ENCODE measurements around the gene HCN4. TPM values are rescaled to one million over a fixed set of nuclear protein-coding genes. Genes with fewer than 3 reads are reported as not detected.
A peak's percentile ranks its signal among the peaks of the same experiment; 100 is the strongest.

HCN4 gene
- total RNA-seq, 1 experiment from 2014 or later, result 10.5 TPM

DNA sequence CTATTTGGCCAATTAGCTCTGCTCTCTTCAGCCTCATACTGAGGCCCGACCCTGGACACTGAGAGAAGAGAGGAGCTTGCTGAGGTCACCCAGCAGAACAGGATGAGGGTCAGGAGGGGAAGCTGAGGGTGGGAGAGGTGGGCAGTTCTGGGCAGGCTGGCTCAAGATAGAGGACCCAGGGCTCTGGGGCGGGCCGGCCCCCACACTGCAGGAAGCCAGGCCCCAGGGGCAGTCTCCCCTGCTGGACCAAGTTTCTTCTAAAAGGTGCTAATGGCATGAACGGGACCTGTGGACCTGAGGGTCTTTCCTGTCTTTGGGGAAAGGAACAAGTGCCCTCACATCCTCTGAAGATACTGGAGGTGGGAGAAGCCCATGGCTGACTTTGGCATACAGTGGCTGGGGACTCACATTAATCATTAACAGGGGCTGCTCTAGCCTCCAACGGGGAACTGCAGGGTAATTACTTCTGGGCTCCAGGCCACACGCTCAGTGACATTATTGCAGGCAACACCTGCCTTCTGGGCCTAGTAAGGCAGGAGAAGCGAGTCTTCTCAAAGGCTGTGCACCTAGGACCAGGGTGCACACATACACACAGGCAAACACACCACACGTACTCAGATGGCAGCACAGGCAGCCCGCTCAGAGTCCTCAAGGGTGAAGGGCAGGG is 10.6 kb downstream of the HCN4 start:
- Mint-ChIP-seq H3K27ac (no peak overlapping the region), H3K36me3 (no peaks in the 10 kb centered on the region), H3K4me3 (no peak overlapping the region), H3K27me3 (ENCODE audit: low read depth) (no peaks in the 10 kb centered on the region), H3K9me3 (no peaks in the 10 kb centered on the region), H3K4me1 (peaks cover 32% of the 10 kb centered on the region)
- DNase-seq (ENCODE audit: low spot score) (no peak), ATAC-seq (no peak)
- ChIA-PET CTCF (interaction anchor here (0.6 to 1.0 kb wide), 2 partner anchors 278 to 346 kb away, joined by 3 read pairs; no protein-coding TSS in a partner anchor), POLR2A (no interaction called here)
- TF ChIP-seq ZNF416 (CRISPR knock-in tag; IDR thresholded peaks at IDR 0.05), result no peak
- no peak for TF ChIP-seq ZNF232 (CRISPR knock-in tag; IDR thresholded peaks at IDR 0.05)
- TF ChIP-seq, protein P1, sequence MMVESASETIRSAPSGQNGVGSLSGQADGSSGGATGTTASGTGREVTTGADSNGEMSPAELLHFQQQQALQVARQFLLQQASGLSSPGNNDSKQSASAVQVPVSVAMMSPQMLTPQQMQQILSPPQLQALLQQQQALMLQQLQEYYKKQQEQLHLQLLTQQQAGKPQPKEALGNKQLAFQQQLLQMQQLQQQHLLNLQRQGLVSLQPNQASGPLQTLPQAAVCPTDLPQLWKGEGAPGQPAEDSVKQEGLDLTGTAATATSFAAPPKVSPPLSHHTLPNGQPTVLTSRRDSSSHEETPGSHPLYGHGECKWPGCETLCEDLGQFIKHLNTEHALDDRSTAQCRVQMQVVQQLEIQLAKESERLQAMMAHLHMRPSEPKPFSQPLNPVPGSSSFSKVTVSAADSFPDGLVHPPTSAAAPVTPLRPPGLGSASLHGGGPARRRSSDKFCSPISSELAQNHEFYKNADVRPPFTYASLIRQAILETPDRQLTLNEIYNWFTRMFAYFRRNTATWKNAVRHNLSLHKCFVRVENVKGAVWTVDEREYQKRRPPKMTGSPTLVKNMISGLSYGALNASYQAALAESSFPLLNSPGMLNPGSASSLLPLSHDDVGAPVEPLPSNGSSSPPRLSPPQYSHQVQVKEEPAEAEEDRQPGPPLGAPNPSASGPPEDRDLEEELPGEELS (CRISPR knock-in tag; IDR thresholded peaks at IDR 0.05), result no peak
- no peak for TF ChIP-seq TCF7 (CRISPR knock-in tag; IDR thresholded peaks at IDR 0.05; ENCODE audit: low read depth)
- no peak for TF ChIP-seq TEAD1 (CRISPR knock-in tag; IDR thresholded peaks at IDR 0.05)
- TF ChIP-seq FOXJ3 (CRISPR knock-in tag; IDR thresholded peaks at IDR 0.05; ENCODE audit: borderline replicate concordance), result no peak
- TF ChIP-seq, protein P2, sequence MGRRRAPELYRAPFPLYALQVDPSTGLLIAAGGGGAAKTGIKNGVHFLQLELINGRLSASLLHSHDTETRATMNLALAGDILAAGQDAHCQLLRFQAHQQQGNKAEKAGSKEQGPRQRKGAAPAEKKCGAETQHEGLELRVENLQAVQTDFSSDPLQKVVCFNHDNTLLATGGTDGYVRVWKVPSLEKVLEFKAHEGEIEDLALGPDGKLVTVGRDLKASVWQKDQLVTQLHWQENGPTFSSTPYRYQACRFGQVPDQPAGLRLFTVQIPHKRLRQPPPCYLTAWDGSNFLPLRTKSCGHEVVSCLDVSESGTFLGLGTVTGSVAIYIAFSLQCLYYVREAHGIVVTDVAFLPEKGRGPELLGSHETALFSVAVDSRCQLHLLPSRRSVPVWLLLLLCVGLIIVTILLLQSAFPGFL (CRISPR knock-in tag; IDR thresholded peaks at IDR 0.05; ENCODE audit: borderline replicate concordance), result no peak
- TF ChIP-seq ZNF671 (CRISPR knock-in tag; IDR thresholded peaks at IDR 0.05), result no peak
- TF ChIP-seq NR2C2 (CRISPR knock-in tag; IDR thresholded peaks at IDR 0.05), result no peak
- TF ChIP-seq KAT7 (CRISPR knock-in tag; IDR thresholded peaks at IDR 0.05; ENCODE audit: borderline replicate concordance), result no peak
- TF ChIP-seq TEAD4 (CRISPR knock-in tag; IDR thresholded peaks at IDR 0.05), result no peak
- TF ChIP-seq, protein P3, sequence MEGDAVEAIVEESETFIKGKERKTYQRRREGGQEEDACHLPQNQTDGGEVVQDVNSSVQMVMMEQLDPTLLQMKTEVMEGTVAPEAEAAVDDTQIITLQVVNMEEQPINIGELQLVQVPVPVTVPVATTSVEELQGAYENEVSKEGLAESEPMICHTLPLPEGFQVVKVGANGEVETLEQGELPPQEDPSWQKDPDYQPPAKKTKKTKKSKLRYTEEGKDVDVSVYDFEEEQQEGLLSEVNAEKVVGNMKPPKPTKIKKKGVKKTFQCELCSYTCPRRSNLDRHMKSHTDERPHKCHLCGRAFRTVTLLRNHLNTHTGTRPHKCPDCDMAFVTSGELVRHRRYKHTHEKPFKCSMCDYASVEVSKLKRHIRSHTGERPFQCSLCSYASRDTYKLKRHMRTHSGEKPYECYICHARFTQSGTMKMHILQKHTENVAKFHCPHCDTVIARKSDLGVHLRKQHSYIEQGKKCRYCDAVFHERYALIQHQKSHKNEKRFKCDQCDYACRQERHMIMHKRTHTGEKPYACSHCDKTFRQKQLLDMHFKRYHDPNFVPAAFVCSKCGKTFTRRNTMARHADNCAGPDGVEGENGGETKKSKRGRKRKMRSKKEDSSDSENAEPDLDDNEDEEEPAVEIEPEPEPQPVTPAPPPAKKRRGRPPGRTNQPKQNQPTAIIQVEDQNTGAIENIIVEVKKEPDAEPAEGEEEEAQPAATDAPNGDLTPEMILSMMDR (IDR thresholded peaks at IDR 0.05), result no peak

DNA sequence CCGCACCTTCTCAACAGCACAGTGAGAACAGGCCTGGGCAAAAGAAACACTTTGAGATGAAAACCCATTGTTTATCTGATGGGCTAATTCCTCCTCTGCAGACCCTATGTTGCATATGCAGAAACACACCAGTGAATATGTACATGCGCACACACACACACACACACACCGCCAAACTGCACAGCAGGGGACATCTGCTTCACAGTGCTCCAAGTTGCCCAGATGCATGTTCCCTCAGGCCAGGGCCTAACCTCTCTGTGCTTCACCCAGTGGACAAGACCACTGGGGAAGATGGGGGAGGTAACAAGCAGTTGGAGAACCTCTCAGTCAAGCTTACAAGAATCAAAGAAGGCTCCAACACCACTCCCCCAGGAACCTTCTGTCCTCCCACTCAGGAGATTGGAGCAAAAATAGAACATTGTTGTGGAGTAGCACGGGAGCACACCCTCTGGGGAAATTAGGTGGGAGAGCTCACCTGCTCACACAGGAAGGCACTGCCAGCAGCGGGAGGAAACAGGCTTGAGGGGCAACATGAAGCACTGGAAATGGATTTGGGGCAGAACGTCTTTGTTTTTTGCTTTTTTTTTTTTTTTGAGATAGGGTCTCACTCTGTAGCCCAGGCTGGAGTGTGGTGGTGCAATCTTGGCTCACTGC is 13.0 kb downstream of the HCN4 start:
- H3K36me3 Mint-ChIP-seq, result no peaks in the 10 kb centered on the region
- ATAC-seq (no peak), DNase-seq (ENCODE audit: low spot score) (no peak)
- H3K27me3 Mint-ChIP-seq (ENCODE audit: low read depth), result no peaks in the 10 kb centered on the region
- peaks cover 18% of the 10 kb centered on the region for H3K4me1 Mint-ChIP-seq
- no peaks in the 10 kb centered on the region for H3K9me3 Mint-ChIP-seq
- H3K4me3 Mint-ChIP-seq, result no peak overlapping the region
- ChIA-PET CTCF (interaction anchor here (0.6 kb wide), 1 partner anchor 115 kb away, joined by 3 read pairs; no protein-coding TSS in a partner anchor), POLR2A (no interaction called here)
- peak overlapping the region; percentile 62 for H3K27ac Mint-ChIP-seq
- TF ChIP-seq, protein P4, sequence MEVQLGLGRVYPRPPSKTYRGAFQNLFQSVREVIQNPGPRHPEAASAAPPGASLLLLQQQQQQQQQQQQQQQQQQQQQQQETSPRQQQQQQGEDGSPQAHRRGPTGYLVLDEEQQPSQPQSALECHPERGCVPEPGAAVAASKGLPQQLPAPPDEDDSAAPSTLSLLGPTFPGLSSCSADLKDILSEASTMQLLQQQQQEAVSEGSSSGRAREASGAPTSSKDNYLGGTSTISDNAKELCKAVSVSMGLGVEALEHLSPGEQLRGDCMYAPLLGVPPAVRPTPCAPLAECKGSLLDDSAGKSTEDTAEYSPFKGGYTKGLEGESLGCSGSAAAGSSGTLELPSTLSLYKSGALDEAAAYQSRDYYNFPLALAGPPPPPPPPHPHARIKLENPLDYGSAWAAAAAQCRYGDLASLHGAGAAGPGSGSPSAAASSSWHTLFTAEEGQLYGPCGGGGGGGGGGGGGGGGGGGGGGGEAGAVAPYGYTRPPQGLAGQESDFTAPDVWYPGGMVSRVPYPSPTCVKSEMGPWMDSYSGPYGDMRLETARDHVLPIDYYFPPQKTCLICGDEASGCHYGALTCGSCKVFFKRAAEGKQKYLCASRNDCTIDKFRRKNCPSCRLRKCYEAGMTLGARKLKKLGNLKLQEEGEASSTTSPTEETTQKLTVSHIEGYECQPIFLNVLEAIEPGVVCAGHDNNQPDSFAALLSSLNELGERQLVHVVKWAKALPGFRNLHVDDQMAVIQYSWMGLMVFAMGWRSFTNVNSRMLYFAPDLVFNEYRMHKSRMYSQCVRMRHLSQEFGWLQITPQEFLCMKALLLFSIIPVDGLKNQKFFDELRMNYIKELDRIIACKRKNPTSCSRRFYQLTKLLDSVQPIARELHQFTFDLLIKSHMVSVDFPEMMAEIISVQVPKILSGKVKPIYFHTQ (CRISPR knock-in tag; IDR thresholded peaks at IDR 0.05), result no peak
- TF ChIP-seq, protein P5, sequence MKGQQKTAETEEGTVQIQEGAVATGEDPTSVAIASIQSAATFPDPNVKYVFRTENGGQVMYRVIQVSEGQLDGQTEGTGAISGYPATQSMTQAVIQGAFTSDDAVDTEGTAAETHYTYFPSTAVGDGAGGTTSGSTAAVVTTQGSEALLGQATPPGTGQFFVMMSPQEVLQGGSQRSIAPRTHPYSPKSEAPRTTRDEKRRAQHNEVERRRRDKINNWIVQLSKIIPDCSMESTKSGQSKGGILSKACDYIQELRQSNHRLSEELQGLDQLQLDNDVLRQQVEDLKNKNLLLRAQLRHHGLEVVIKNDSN (CRISPR knock-in tag; IDR thresholded peaks at IDR 0.05), result no peak
- TF ChIP-seq ZNF416 (CRISPR knock-in tag; IDR thresholded peaks at IDR 0.05) (no peak), CREM (CRISPR knock-in tag; IDR thresholded peaks at IDR 0.05) (no peak), ZNF423 (CRISPR knock-in tag; IDR thresholded peaks at IDR 0.05) (no peak), GRHL2 (CRISPR knock-in tag; IDR thresholded peaks at IDR 0.05; ENCODE audit: insufficient replicate concordance, severe bottlenecking) (no peak), SMAD3 (CRISPR knock-in tag; IDR thresholded peaks at IDR 0.05; ENCODE audit: borderline replicate concordance) (no peak)
- TF ChIP-seq, protein P6, sequence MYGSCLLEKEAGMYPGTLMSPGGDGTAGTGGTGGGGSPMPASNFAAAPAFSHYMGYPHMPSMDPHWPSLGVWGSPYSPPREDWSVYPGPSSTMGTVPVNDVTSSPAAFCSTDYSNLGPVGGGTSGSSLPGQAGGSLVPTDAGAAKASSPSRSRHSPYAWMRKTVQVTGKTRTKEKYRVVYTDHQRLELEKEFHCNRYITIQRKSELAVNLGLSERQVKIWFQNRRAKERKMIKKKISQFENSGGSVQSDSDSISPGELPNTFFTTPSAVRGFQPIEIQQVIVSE (CRISPR knock-in tag; IDR thresholded peaks at IDR 0.05; ENCODE audit: borderline replicate concordance), result no peak
- TF ChIP-seq, protein P7, sequence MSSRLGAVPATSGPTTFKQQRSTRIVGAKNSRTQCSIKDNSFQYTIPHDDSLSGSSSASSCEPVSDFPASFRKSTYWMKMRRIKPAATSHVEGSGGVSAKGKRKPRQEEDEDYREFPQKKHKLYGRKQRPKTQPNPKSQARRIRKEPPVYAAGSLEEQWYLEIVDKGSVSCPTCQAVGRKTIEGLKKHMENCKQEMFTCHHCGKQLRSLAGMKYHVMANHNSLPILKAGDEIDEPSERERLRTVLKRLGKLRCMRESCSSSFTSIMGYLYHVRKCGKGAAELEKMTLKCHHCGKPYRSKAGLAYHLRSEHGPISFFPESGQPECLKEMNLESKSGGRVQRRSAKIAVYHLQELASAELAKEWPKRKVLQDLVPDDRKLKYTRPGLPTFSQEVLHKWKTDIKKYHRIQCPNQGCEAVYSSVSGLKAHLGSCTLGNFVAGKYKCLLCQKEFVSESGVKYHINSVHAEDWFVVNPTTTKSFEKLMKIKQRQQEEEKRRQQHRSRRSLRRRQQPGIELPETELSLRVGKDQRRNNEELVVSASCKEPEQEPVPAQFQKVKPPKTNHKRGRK (CRISPR knock-in tag; IDR thresholded peaks at IDR 0.05; ENCODE audit: borderline replicate concordance), result no peak
- TF ChIP-seq, protein P8, sequence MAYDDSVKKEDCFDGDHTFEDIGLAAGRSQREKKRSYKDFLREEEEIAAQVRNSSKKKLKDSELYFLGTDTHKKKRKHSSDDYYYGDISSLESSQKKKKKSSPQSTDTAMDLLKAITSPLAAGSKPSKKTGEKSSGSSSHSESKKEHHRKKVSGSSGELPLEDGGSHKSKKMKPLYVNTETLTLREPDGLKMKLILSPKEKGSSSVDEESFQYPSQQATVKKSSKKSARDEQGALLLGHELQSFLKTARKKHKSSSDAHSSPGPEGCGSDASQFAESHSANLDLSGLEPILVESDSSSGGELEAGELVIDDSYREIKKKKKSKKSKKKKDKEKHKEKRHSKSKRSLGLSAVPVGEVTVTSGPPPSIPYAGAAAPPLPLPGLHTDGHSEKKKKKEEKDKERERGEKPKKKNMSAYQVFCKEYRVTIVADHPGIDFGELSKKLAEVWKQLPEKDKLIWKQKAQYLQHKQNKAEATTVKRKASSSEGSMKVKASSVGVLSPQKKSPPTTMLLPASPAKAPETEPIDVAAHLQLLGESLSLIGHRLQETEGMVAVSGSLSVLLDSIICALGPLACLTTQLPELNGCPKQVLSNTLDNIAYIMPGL (CRISPR knock-in tag; IDR thresholded peaks at IDR 0.05), result no peak

All from WTC11 (cell line).